ENCODE results near the gene CAMSAP1. TPM values are rescaled to one million over a fixed set of nuclear protein-coding genes. Genes with fewer than 3 reads are reported as not detected.

CAMSAP1 gene
- total RNA-seq, 1 experiment from 2014 or later = 52.7 TPM

- H2BK15ac ChIP-seq (ENCODE audit: low read depth, low read length) = no peak overlapping the region
- H3K27ac Mint-ChIP-seq = peak overlapping the region in 1 of 3 experiments; percentile 20; a peak in 1 of 7 replicates
- no peak overlapping the region for H4K5ac ChIP-seq (ENCODE audit: insufficient read length, low read depth, low read length)
- H3K79me2 ChIP-seq (ENCODE audit: insufficient read depth, low read length) = peaks cover 2% of the 10 kb centered on the region; the same call in 1 of the 2 replicates
- no peaks in the 10 kb centered on the region for H3K9me3 Mint-ChIP-seq
- no peak overlapping the region for H3K4me2 ChIP-seq (ENCODE audit: insufficient read depth, insufficient read length, low read length)
- no peak overlapping the region for H2BK12ac ChIP-seq (ENCODE audit: insufficient read length, low read depth, low read length)
- peaks cover 2% of the 10 kb centered on the region for H3K79me1 ChIP-seq (ENCODE audit: insufficient read depth, low read depth, low read length, poor library complexity, severe bottlenecking)
- no peak overlapping the region for H3K23ac ChIP-seq (ENCODE audit: insufficient read length, low read depth, low read length)
- H3K4me1 Mint-ChIP-seq = no peaks in the 10 kb centered on the region
- no peak overlapping the region for H2BK20ac ChIP-seq (ENCODE audit: low read depth, low read length, poor library complexity, severe bottlenecking)
- H4K20me1 ChIP-seq (ENCODE audit: control insufficient read depth, insufficient read depth, insufficient read length) = no peaks in the 10 kb centered on the region
- no peaks in the 10 kb centered on the region for H3K4me1 ChIP-seq (ENCODE audit: insufficient read depth, low read length)
- H3K56ac ChIP-seq (ENCODE audit: insufficient read length, low read depth, low read length) = no peak overlapping the region
- no peak overlapping the region for H2BK120ac ChIP-seq (ENCODE audit: low read depth, low read length, poor library complexity, severe bottlenecking)
- no peak overlapping the region for H4K91ac ChIP-seq (ENCODE audit: insufficient read length, low read depth, low read length)
- peaks cover 2% of the 10 kb centered on the region; the same call in 1 of the 2 replicates for H3K27me3 ChIP-seq (ENCODE audit: insufficient read depth, low read length)
- H3K9ac ChIP-seq (ENCODE audit: extremely low read depth, insufficient read length, low read length) = no peak overlapping the region
- no peak overlapping the region for H3K4ac ChIP-seq (ENCODE audit: low read depth, low read length)
- H3K27ac ChIP-seq (ENCODE audit: insufficient read length, low read depth, low read length) = no peak overlapping the region
- H3K36me3 Mint-ChIP-seq (ENCODE audit: insufficient read depth in 1 of 3, low read depth in 3 of 3) = peaks cover 31 to 67% (median 54%) of the 10 kb centered on the region in 3 experiments
- H2AK5ac ChIP-seq (ENCODE audit: insufficient read length, low read length) = no peak overlapping the region
- no peaks in the 10 kb centered on the region for H3K9me3 ChIP-seq (ENCODE audit: control insufficient read depth, low read depth, low read length)
- H3T11ph ChIP-seq (ENCODE audit: low read length) = no peak overlapping the region
- no peak overlapping the region for H4K8ac ChIP-seq (replicated peaks; ENCODE audit: insufficient read length, low read depth, low read length)
- DNase-seq = no peak
- H3K27me3 Mint-ChIP-seq (ENCODE audit: low read depth) = no peaks in the 10 kb centered on the region
- H3K14ac ChIP-seq (ENCODE audit: insufficient read depth, low read length) = no peak overlapping the region; the same call in 1 of the 2 replicates
- no peaks in the 10 kb centered on the region for H3K23me2 ChIP-seq (ENCODE audit: insufficient read length, low read depth, low read length, poor library complexity, severe bottlenecking)
- H2BK5ac ChIP-seq (ENCODE audit: insufficient read length, low read length) = no peak overlapping the region
- TF ChIP-seq, protein P1, sequence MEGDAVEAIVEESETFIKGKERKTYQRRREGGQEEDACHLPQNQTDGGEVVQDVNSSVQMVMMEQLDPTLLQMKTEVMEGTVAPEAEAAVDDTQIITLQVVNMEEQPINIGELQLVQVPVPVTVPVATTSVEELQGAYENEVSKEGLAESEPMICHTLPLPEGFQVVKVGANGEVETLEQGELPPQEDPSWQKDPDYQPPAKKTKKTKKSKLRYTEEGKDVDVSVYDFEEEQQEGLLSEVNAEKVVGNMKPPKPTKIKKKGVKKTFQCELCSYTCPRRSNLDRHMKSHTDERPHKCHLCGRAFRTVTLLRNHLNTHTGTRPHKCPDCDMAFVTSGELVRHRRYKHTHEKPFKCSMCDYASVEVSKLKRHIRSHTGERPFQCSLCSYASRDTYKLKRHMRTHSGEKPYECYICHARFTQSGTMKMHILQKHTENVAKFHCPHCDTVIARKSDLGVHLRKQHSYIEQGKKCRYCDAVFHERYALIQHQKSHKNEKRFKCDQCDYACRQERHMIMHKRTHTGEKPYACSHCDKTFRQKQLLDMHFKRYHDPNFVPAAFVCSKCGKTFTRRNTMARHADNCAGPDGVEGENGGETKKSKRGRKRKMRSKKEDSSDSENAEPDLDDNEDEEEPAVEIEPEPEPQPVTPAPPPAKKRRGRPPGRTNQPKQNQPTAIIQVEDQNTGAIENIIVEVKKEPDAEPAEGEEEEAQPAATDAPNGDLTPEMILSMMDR (conservative IDR thresholded peaks at IDR 0.05) = no peak
- H2AFZ ChIP-seq (ENCODE audit: low read length) = no peak overlapping the region
- no peak overlapping the region for H3K4me3 Mint-ChIP-seq
- H3K18ac ChIP-seq (ENCODE audit: insufficient read length, low read depth, low read length) = no peak overlapping the region
- no CpG with 5 or more reads among the region's 3 CpGs for WGBS (ENCODE audit: extremely low coverage, insufficient read length, low lambda C conversion rate)
These were observed 49.5 kb downstream of the CAMSAP1 start for GRCh38 chr9:135857843-135858242.

All from H9 (cell line).